ENCODE data around the gene PPM1J. TPM values are rescaled to one million over a fixed set of nuclear protein-coding genes. Genes with fewer than 3 reads are reported as not detected.

Gene PPM1J
- total and polyA plus RNA-seq, 2 of the 13 experiments (the other 11 are each of a cell fraction or from before 2014, with no cell fraction given), result 0.07 to 0.22 TPM

GRCh38 chr1:112718691-112719418, 3.7 kb upstream of the PPM1J start (continued):
- TF ChIP-seq AKNA (CRISPR knock-in tag; IDR thresholded peaks at IDR 0.05; ENCODE audit: borderline replicate concordance), result no peak
- peak; percentile 77 for TF ChIP-seq XRCC5 (optimal IDR thresholded peaks at IDR 0.05; ENCODE audit: low read length)
- 0 out of 2 replicates have a peak, but pooled peaks have one; percentile 24 for TF ChIP-seq ARNT2 (CRISPR knock-in tag; IDR thresholded peaks at IDR 0.05; ENCODE audit: low read depth)
- no peak for TF ChIP-seq LRRFIP1 (CRISPR knock-in tag; conservative IDR thresholded peaks at IDR 0.05)
- peak; percentile 37; the same call in 1 of the 2 replicates for TF ChIP-seq ZSCAN21 (CRISPR knock-in tag; IDR thresholded peaks at IDR 0.05; ENCODE audit: borderline replicate concordance)
- TF ChIP-seq HNRNPLL (IDR thresholded peaks at IDR 0.05; ENCODE audit: low read depth, low read length, poor library complexity, severe bottlenecking), result peak; percentile 23
- no peak for TF ChIP-seq ZNF513 (CRISPR knock-in tag; conservative IDR thresholded peaks at IDR 0.05)
- TF ChIP-seq ZNF639 (CRISPR knock-in tag; conservative IDR thresholded peaks at IDR 0.05), result no peak
- TF ChIP-seq ZNF768 (CRISPR knock-in tag; IDR thresholded peaks at IDR 0.05), result 0 out of 2 replicates have a peak, but pooled peaks have one; percentile 12
- 0 out of 4 replicates have a peak, but pooled peaks of 1 of the 2 experiments have one; percentile 35 for TF ChIP-seq HMGXB4 (CRISPR knock-in tag; IDR thresholded peaks at IDR 0.05; ENCODE audit: borderline replicate concordance in 1 of 2, low read depth in 1 of 2)
- 0 out of 2 replicates have a peak, but pooled peaks have one; percentile 30 for TF ChIP-seq FOXO4 (CRISPR knock-in tag; conservative IDR thresholded peaks at IDR 0.05)
- TF ChIP-seq ETV5 (CRISPR knock-in tag; IDR thresholded peaks at IDR 0.05; ENCODE audit: borderline replicate concordance), result peak; percentile 61

All from HepG2 (cell line).